ENCODE measurements around the gene SLC27A5.
"Not testable (repeated sequence)": the region's sequence is repeated elsewhere in the genome, so short reads cannot be mapped to it uniquely, and the experiment has no call there.

Gene SLC27A5

GRCh38 chr19:58522709-58523108, 10.9 kb upstream of the SLC27A5 start:
- DNase-seq (ENCODE audit: low read depth in 2 of 2), result no peak

GRCh38 chr19:58521651-58522050, 9.9 kb upstream of the SLC27A5 start:
- DNase-seq (ENCODE audit: low read depth in 2 of 2), result no peak

GRCh38 chr19:58520257-58520599, 8.4 kb upstream of the SLC27A5 start:
- no peak for DNase-seq (ENCODE audit: low read depth in 2 of 2)

GRCh38 chr19:58519355-58520256, 7.8 kb upstream of the SLC27A5 start, which contains the start of gene ZBTB45:
Gene ZBTB45 (minus strand): TSS chr19:58519810. CDS start chr19:58517673, 2,137 bp downstream.
- DNase-seq (ENCODE audit: low read depth in 2 of 2), result peak; percentile 89 to 90

GRCh38 chr19:58519087-58519354, 7.2 kb upstream of the SLC27A5 start:
- DNase-seq (ENCODE audit: low read depth in 2 of 2), result peak in 1 of 2 donors; percentile 36

- DNase-seq (ENCODE audit: low read depth in 2 of 2), result no peak
Measured at GRCh38 chr19:58518256-58519086, 6.7 kb upstream of the SLC27A5 start.

GRCh38 chr19:58516964-58517833, 5.4 kb upstream of the SLC27A5 start:
- no peak for DNase-seq (ENCODE audit: low read depth in 2 of 2)

- no peak for DNase-seq (ENCODE audit: low read depth in 2 of 2)
Measured at GRCh38 chr19:58516246-58516836, 4.5 kb upstream of the SLC27A5 start.

GRCh38 chr19:58515259-58515658, 3.5 kb upstream of the SLC27A5 start:
- DNase-seq (ENCODE audit: low read depth in 2 of 2), result no peak

GRCh38 chr19:58514564-58515022, 2.8 kb upstream of the SLC27A5 start:
- no peak for DNase-seq (ENCODE audit: low read depth in 2 of 2)

GRCh38 chr19:58513694-58514563, 2.1 kb upstream of the SLC27A5 start:
- peak; percentile 96 to 97 for DNase-seq (ENCODE audit: low read depth in 2 of 2)

GRCh38 chr19:58513213-58513693, 1.5 kb upstream of the SLC27A5 start:
- no peak for DNase-seq (ENCODE audit: low read depth in 2 of 2)

- DNase-seq (ENCODE audit: low read depth in 2 of 2), result no peak
Measured at GRCh38 chr19:58510084-58510862, 1.5 kb downstream of the SLC27A5 start.

GRCh38 chr19:58509731-58510083, 2.1 kb downstream of the SLC27A5 start:
- DNase-seq (ENCODE audit: low read depth in 2 of 2), result no peak

GRCh38 chr19:58507602-58508223, 4.1 kb downstream of the SLC27A5 start:
- DNase-seq (ENCODE audit: low read depth in 2 of 2), result not testable (repeated sequence)

GRCh38 chr19:58500242-58500641, 11.6 kb downstream of the SLC27A5 start:
- no peak for DNase-seq (ENCODE audit: low read depth in 2 of 2)

- peak; percentile 98 to 99 for DNase-seq (ENCODE audit: low read depth in 2 of 2)
Measured at GRCh38 chr19:58499021-58499927, 12.5 kb downstream of the SLC27A5 start.
